ENCODE measurements around the gene PHB1. TPM values are rescaled to one million over a fixed set of nuclear protein-coding genes. Genes with fewer than 3 reads are reported as not detected.

Gene PHB1
- total RNA-seq, 1 donor from 2014 or later, result 114 TPM

GRCh38 chr17:49444384-49444783 is 29.7 kb upstream of the PHB1 start:
- TF ChIP-seq CTCF (IDR thresholded peaks at IDR 0.05), result no peak
- Mint-ChIP-seq H3K27ac (ENCODE audit: unreplicated experiment) (no peak overlapping the region), H3K9me3 (ENCODE audit: low read depth) (no peaks in the 10 kb centered on the region), H3K36me3 (ENCODE audit: low read depth) (no peaks in the 10 kb centered on the region), H3K4me3 (ENCODE audit: unreplicated experiment) (no peak overlapping the region), H3K27me3 (ENCODE audit: low read depth) (peaks cover 16% of the 10 kb centered on the region), H3K4me1 (ENCODE audit: low read depth) (peaks cover 18% of the 10 kb centered on the region)
- DNase-seq (ENCODE audit: low spot score), result peak; percentile 14

GRCh38 chr17:49443862-49444261 is 29.2 kb upstream of the PHB1 start:
- H3K4me3 Mint-ChIP-seq (ENCODE audit: unreplicated experiment), result no peak overlapping the region
- peaks cover 20% of the 10 kb centered on the region for H3K27me3 Mint-ChIP-seq (ENCODE audit: low read depth)
- no peaks in the 10 kb centered on the region for H3K9me3 Mint-ChIP-seq (ENCODE audit: low read depth)
- peaks cover 23% of the 10 kb centered on the region for H3K4me1 Mint-ChIP-seq (ENCODE audit: low read depth)
- DNase-seq (ENCODE audit: low spot score), result no peak
- H3K27ac Mint-ChIP-seq (ENCODE audit: unreplicated experiment), result no peak overlapping the region
- no peaks in the 10 kb centered on the region for H3K36me3 Mint-ChIP-seq (ENCODE audit: low read depth)
- no peak for TF ChIP-seq CTCF (IDR thresholded peaks at IDR 0.05)

GRCh38 chr17:49442041-49442440 is 27.4 kb upstream of the PHB1 start:
- peaks cover 25% of the 10 kb centered on the region for H3K27me3 Mint-ChIP-seq (ENCODE audit: low read depth)
- peaks cover 18% of the 10 kb centered on the region for H3K4me1 Mint-ChIP-seq (ENCODE audit: low read depth)
- DNase-seq (ENCODE audit: low spot score), result peak; percentile 56
- no peak for TF ChIP-seq CTCF (IDR thresholded peaks at IDR 0.05)
- no peaks in the 10 kb centered on the region for H3K9me3 Mint-ChIP-seq (ENCODE audit: low read depth)
- H3K27ac Mint-ChIP-seq (ENCODE audit: unreplicated experiment), result no peak overlapping the region
- no peak overlapping the region for H3K4me3 Mint-ChIP-seq (ENCODE audit: unreplicated experiment)
- no peaks in the 10 kb centered on the region for H3K36me3 Mint-ChIP-seq (ENCODE audit: low read depth)

- H3K4me1 Mint-ChIP-seq (ENCODE audit: low read depth), result peaks cover 18% of the 10 kb centered on the region
- no peak overlapping the region for H3K27ac Mint-ChIP-seq (ENCODE audit: unreplicated experiment)
- peaks cover 26% of the 10 kb centered on the region for H3K27me3 Mint-ChIP-seq (ENCODE audit: low read depth)
- no peak overlapping the region for H3K4me3 Mint-ChIP-seq (ENCODE audit: unreplicated experiment)
- no peaks in the 10 kb centered on the region for H3K9me3 Mint-ChIP-seq (ENCODE audit: low read depth)
- TF ChIP-seq CTCF (IDR thresholded peaks at IDR 0.05), result no peak
- no peaks in the 10 kb centered on the region for H3K36me3 Mint-ChIP-seq (ENCODE audit: low read depth)
- no peak for DNase-seq (ENCODE audit: low spot score)
Observed at GRCh38 chr17:49441578-49441977, 26.9 kb upstream of the PHB1 start.

- Mint-ChIP-seq H3K36me3 (ENCODE audit: low read depth) (no peaks in the 10 kb centered on the region), H3K4me3 (ENCODE audit: unreplicated experiment) (no peak overlapping the region), H3K9me3 (ENCODE audit: low read depth) (no peaks in the 10 kb centered on the region), H3K4me1 (ENCODE audit: low read depth) (peaks cover 18% of the 10 kb centered on the region), H3K27ac (ENCODE audit: unreplicated experiment) (no peak overlapping the region), H3K27me3 (ENCODE audit: low read depth) (peaks cover 32% of the 10 kb centered on the region)
- peak; percentile 37 for DNase-seq (ENCODE audit: low spot score)
- no peak for TF ChIP-seq CTCF (IDR thresholded peaks at IDR 0.05)
Observed at GRCh38 chr17:49440581-49440980, 25.9 kb upstream of the PHB1 start.

Data from chondrocyte (in vitro differentiated cells).